SU-DHL-6 (cell line): Measurements from ENCODE around the gene IRX2.

Experiments used
- H2AFZ ChIP-seq: fragments of 200-600 bp; sonication (generic); 2 replicates; pipeline ENCODE4 v1.6.1; 2014; ENCODE audit warnings: low read depth, mild to moderate bottlenecking, moderate library complexity, mixed read lengths, antibody characterized with exemption, low read length; ENCODE audit not compliant: severe bottlenecking
- H3F3A ChIP-seq: fragments of 200-600 bp; shearing (Covaris generic); 2 replicates; pipeline ENCODE4 v1.6.0; 2016; ENCODE audit warnings: antibody characterized with exemption, mild to moderate bottlenecking; ENCODE audit not compliant: insufficient read depth
- H3K27ac ChIP-seq: fragments of 200-600 bp; sonication (generic); 2 replicates; pipeline ENCODE4 v1.5.1; 2016; ENCODE audit warnings: low read depth, mild to moderate bottlenecking, low read length, moderate library complexity, mixed read lengths
- H3K27me3 ChIP-seq: fragments of 200-600 bp; sonication (generic), shearing (Covaris generic); 2 replicates; pipeline ENCODE4 v1.6.0; 2014; ENCODE audit warnings: mild to moderate bottlenecking, low read length
- H3K36me3 ChIP-seq: fragments of 200-600 bp; sonication (generic); 2 replicates; pipeline ENCODE4 v1.6.1; 2014; ENCODE audit warnings: mild to moderate bottlenecking, low read length, mixed read lengths
- H3K4me2 ChIP-seq: fragments of 300-600, 200-600 bp; shearing (Covaris generic), sonication (generic); 2 replicates; pipeline ENCODE4 v1.6.0; 2014; ENCODE audit warnings: low read length, low read depth, mild to moderate bottlenecking; ENCODE audit not compliant: poor library complexity, severe bottlenecking
- H3K4me3 ChIP-seq: fragments of 200-600 bp; sonication (generic); 2 replicates; pipeline ENCODE4 v1.5.1; 2014; ENCODE audit warnings: antibody characterized with exemption, low read length, mild to moderate bottlenecking, mixed read lengths; ENCODE audit not compliant: insufficient read depth, poor library complexity, severe bottlenecking
- H3K79me2 ChIP-seq: fragments of 200-600 bp; sonication (generic); 2 replicates; pipeline ENCODE4 v1.6.1; 2014; ENCODE audit warnings: mild to moderate bottlenecking, low read length, moderate library complexity; ENCODE audit not compliant: insufficient read depth
- H3K9ac ChIP-seq: fragments of 200-600 bp; sonication (generic); 2 replicates; pipeline ENCODE4 v1.7.0; 2014; ENCODE audit warnings: mild to moderate bottlenecking, low read length
- H3K9me2 ChIP-seq: fragments of 200-600 bp; sonication (generic); replicated peaks from 2 replicates; pipeline ENCODE4 v1.6.1; 2014; ENCODE audit warnings: low read length; ENCODE audit not compliant: insufficient read depth
- H3K9me3 ChIP-seq: fragments of 200-600 bp; sonication (generic); 2 replicates; pipeline ENCODE4 v1.6.1; 2014; ENCODE audit warnings: low read length, mixed read lengths; ENCODE audit not compliant: insufficient read depth
- H4K20me1 ChIP-seq: fragments of 200-600 bp; sonication (generic); 2 replicates; pipeline ENCODE4 v1.6.1; 2014; ENCODE audit warnings: low read depth, mild to moderate bottlenecking, antibody characterized with exemption, low read length, moderate library complexity, mixed read lengths
- EZH2phosphoT487 ChIP-seq: fragments of 200-600 bp; sonication (generic), shearing (Covaris generic); conservative IDR thresholded peaks from 2 replicates; pipeline ENCODE4 v1.6.1; 2018; ENCODE audit warnings: mild to moderate bottlenecking, antibody characterized with exemption, low read length, moderate library complexity, mixed read lengths
- TF ChIP-seq, protein P1 (sequence below): fragments of 200-600 bp; sonication (generic); IDR thresholded peaks from one replicate; pipeline ENCODE4 v1.5.1; 2017; ENCODE audit warnings: antibody characterized with exemption, mild to moderate bottlenecking, low read length, moderate library complexity; ENCODE audit not compliant: insufficient read depth, poor library complexity, severe bottlenecking

IRX2 gene

DNA sequence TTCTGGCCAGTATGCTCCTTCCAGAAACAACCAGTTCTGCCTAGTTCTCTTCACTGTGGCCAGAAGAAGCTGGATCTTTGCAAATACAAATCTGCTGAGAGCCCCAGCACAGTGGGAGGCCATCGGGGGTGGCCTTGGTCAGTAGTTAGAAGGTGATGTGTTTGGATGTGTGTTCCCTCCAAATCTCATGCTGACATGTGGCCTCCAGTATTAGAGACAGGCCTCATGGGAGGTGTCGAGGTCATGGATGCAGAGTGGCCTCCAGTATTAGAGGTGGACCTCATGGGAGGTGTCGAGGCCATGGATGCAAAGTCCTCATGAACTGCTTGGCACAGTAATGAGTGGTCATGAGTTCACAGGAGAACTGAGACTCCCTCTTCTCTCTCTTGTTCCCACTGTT lies 7.6 kb upstream of the IRX2 start:
- Histone ChIP-seq H4K20me1 (no peaks in the 10 kb centered on the region), H2AFZ (no peak overlapping the region), H3F3A (no peaks in the 10 kb centered on the region), H3K4me2 (no peak overlapping the region), H3K9me2 (no peaks in the 10 kb centered on the region), H3K36me3 (no peaks in the 10 kb centered on the region), H3K9me3 (no peaks in the 10 kb centered on the region), H3K4me3 (no peak overlapping the region), H3K27ac (no peak overlapping the region), H3K27me3 (no peaks in the 10 kb centered on the region), H3K79me2 (no peaks in the 10 kb centered on the region), H3K9ac (no peak overlapping the region)
- no peak for TF ChIP-seq EZH2phosphoT487
- TF ChIP-seq, protein P1, sequence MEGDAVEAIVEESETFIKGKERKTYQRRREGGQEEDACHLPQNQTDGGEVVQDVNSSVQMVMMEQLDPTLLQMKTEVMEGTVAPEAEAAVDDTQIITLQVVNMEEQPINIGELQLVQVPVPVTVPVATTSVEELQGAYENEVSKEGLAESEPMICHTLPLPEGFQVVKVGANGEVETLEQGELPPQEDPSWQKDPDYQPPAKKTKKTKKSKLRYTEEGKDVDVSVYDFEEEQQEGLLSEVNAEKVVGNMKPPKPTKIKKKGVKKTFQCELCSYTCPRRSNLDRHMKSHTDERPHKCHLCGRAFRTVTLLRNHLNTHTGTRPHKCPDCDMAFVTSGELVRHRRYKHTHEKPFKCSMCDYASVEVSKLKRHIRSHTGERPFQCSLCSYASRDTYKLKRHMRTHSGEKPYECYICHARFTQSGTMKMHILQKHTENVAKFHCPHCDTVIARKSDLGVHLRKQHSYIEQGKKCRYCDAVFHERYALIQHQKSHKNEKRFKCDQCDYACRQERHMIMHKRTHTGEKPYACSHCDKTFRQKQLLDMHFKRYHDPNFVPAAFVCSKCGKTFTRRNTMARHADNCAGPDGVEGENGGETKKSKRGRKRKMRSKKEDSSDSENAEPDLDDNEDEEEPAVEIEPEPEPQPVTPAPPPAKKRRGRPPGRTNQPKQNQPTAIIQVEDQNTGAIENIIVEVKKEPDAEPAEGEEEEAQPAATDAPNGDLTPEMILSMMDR: no peak

DNA sequence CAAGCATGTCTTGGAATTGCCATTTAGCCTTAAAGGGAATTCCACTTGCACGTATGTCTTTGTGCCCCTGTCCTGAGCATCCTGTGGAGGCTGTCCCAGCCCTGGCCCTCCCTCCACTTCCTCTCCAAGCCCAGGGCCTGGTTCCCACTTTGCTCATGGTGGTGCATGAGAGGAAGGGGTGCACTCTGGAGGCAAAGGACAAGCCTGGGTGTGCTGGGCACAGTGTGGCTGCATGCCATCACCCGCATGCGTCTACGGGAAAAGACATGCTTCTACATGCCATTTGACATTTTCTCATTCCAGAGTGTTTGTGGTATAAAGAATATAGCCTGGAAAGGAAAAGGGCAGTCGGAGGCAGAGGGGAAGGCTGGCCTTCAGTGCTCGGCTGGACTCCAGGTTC lies 7.2 kb upstream of the IRX2 start:
- Histone ChIP-seq H3K9ac (no peak overlapping the region), H3K9me3 (no peaks in the 10 kb centered on the region), H3K4me3 (no peak overlapping the region), H3K79me2 (no peaks in the 10 kb centered on the region), H3K36me3 (no peaks in the 10 kb centered on the region), H3F3A (no peaks in the 10 kb centered on the region), H4K20me1 (no peaks in the 10 kb centered on the region), H3K9me2 (no peaks in the 10 kb centered on the region), H3K4me2 (no peak overlapping the region), H3K27ac (no peak overlapping the region), H2AFZ (no peak overlapping the region), H3K27me3 (no peaks in the 10 kb centered on the region)
- TF ChIP-seq, protein P1: no peak
- no peak for TF ChIP-seq EZH2phosphoT487

- Histone ChIP-seq H3K27ac (no peak overlapping the region), H3K4me2 (no peak overlapping the region), H3K79me2 (no peaks in the 10 kb centered on the region), H3K9ac (no peak overlapping the region), H3K27me3 (no peaks in the 10 kb centered on the region), H3K36me3 (no peaks in the 10 kb centered on the region), H3K9me3 (no peaks in the 10 kb centered on the region), H3K9me2 (no peaks in the 10 kb centered on the region), H3F3A (no peaks in the 10 kb centered on the region), H2AFZ (no peak overlapping the region), H4K20me1 (no peaks in the 10 kb centered on the region), H3K4me3 (no peak overlapping the region)
- TF ChIP-seq, protein P1: no peak
- no peak for TF ChIP-seq EZH2phosphoT487
Measured at GRCh38 chr5:2757563-2758351, 6.3 kb upstream of the IRX2 start.
